GM18502 (cell line): Measurements from ENCODE around the gene IL13.
A peak's percentile ranks its signal among the peaks of the same experiment; 100 is the strongest.
"Not testable (repeated sequence)": the region's sequence is repeated elsewhere in the genome, so short reads cannot be mapped to it uniquely, and the experiment has no call there.

ENCODE experiments used
- ATAC-seq: cut with Tn5 transposase; IDR thresholded peaks from one replicate; pipeline ENCODE4 v1.9.1; 2021; ENCODE audit warnings: mild to moderate bottlenecking; ENCODE audit not compliant: unreplicated experiment, poor library complexity

The IL13 gene

DNA sequence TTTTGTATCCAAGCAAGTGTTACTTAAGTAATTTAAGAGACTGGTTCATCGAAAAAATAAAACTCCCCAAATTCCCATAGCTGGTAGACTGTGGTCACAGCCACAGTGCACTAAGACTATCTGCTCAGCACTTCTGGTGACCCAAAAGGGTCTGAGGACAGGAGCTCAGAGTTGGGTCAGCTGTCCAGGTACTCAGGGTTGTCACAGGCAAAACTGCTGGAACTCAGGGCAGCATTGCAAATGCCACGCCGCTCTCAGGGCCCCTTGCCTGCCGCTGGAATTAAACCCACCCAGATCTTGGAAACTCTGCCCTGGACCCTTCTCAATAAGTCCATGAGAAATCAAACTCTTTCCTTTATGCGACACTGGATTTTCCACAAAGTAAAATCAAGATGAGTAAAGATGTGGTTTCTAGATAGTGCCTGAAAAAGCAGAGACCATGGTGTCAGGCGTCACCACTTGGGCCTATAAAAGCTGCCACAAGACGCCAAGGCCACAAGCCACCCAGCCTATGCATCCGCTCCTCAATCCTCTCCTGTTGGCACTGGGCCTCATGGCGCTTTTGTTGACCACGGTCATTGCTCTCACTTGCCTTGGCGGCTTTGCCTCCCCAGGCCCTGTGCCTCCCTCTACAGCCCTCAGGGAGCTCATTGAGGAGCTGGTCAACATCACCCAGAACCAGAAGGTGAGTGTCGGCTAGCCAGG, at the start of gene IL13:
TSS of gene IL13 (plus strand) at position 498 of the 705 bp plus-strand sequence. CDS start at position 512, 14 bp downstream.
- ATAC-seq: no peak

DNA sequence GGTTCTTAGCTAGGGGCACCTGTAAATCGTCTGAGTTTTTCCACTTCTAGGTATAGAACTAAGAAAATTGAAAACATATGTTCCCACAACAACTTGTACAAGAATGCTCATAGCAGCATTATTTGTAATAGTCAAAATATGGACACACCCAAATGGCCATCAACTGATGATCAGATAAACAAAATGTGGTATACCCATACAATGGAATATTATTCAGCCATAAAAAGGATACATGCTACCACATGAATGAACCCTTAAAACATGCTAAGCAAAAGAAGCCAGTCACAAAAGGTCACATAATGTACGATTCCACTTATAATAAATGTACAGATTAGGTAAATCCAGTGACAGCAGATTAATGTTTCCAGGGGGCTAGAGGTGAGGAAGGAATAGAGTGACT, 46.0 kb upstream of the IL13 start:
- ATAC-seq: no peak

DNA sequence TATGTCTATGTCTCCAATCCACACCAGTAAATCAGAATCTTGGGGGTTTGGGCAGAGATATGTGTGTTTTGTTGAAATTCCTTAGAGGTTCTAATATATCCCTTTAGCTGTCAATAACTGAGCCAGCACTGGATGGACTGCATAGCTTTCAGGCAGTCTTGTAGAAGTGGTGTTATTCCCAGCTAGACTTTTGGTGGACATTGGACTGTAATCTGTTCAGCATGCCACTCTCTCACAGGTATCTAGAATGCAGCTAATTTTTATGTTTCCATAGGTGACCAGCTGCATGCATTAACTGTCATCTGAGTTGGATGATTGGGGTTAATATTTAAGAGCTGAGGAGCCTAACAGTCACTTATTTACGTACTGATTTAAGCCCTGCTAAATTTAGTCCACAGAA, 45.1 kb upstream of the IL13 start:
- ATAC-seq: no peak

DNA sequence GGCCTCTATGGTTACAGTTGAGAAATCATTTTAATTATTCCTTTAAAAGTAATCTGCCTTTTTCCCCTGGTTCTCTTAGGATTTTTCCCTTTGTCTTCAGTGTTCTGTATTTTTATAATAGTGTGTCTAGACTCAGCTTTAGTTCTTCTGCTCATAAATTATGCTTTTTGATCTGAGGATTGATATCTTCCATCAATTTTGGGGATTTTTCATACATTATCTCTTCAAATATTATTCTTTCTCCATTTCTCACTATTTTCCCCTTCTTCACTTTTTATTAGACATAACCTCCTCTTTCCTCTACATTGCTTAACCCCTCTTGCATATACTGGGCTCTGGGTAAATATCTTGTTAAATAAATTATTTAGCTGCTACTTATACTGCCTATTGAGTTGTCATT, 36.3 kb upstream of the IL13 start:
- ATAC-seq: no peak

DNA sequence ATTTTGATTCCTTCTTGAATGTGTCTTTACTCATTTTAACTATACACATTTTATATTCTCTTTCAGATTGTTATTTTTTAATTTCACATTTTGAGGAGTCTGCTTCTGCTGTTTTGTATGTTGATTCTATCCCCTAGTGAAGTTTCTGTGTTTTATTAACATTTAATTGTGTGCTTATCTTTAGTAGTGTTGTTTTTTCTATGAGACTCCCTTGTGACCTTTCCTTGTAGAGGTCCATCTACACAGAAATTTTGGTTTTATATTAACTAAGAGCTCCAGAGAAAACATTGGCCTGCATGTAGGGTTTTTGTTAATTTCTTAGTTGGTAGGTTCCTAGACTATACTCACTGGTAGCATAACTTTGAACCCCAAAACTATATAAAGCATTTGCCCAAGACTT, 35.4 kb upstream of the IL13 start:
- ATAC-seq: no peak

DNA sequence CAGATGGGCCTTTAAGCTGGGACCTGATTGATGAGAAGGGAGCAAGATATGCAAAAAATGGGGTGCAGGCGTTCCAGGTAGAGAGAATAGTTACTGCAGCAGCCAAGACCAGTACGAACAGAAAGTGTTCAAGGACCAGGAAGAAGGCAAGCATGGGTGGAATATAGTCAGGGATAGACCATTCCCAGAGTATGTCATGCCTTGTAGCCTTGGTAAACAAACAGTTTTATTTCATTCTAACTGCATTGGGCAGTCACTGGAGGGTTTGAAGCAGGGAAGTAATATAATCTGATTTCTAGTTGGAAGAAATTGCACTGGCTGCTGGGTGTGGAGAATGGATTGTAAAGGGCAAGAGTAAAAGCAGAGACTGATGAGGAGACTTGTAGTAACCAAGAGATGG, 30.5 kb upstream of the IL13 start:
- no peak for ATAC-seq

DNA sequence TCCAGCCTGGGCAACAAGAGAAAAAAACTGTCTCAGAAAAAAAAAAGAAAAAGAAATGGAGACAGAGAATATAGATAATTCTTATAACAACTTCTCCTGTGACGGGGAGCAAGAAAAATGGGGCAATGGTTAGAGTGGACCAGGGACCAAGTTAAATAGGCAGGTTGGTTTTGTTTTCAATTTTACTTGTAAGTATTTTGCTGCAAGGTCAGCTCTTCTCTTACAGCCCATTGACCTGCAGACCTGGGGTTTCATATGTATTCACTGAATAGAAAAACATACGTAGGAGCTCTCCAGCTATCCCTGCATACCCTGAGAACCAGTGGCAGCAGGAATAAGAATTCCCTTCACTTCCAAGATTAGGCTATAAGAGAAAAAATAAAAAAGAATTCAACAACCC, 29.2 kb upstream of the IL13 start:
- peak; percentile 36 for ATAC-seq

DNA sequence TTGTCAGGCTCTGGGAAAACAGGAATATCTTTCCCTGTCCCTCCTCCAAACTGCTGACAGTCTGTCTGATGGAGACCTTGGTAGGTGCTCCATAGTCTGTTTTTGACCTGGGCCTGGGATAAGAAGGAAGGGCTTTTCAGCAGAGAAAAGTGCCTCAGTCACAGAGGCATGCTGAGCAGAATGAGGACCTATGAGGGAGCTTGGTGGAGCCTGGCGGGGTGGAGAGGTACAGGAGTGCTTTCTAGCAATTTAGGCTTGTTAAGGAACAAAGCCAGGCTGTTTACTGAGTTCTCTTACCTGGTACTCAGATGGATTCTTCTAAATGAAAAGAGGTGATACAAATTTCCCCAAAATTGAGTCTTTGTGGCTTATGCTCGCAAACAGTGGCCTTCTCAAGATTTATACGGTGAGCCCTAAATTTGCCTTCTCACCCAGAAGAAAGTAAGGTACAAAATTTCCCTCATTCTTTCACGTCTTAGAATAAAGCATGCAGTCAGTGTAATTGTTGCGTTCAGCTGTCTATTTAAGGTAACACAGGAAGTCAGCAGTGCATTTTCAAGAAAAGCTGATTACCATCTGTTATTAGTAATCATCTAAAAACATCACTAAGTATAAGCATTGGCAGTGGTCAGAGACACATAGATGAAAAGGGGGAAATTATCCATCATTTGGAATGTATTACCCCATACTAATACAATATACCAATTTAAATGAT, 28.6 kb upstream of the IL13 start:
- ATAC-seq: peak; percentile 78

DNA sequence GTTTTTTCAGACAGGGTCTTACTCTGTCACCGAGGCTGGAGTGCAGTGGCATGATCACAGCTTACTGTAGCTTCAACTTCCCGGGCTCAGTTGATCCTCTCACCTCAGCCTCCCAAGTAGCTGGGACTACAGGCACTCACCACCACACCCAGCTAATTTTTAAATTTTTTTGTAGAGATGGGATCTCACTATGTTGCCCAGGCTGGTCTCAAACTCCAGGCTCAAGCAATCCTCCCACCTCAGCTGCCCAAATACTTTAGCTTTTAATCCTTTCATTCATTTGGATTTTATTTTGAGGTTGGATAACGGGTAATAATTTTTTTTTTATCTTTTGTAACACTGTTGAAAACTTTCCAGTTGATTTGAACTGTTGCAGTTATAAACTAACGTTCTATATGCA, 24.4 kb upstream of the IL13 start:
- ATAC-seq: not testable (repeated sequence)

DNA sequence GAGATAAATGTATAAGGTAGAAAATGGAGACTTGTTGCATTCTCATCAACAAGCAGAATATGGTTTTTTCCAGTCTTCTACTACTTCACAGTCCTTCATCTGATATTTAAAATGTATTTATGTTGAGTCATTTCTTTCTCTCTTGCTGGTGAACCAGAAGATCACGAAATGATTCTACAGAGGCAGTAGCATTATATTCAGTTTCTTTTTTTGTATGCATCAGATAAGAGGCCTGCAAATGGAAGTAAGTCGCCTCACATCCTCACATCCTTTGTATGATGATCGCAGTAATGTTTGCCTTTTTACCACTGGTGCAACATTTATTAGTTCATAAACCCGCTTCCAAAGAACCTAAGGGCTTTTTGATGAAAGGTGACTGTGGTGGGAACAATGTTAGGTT, 22.1 kb upstream of the IL13 start:
- ATAC-seq: peak; percentile 54

DNA sequence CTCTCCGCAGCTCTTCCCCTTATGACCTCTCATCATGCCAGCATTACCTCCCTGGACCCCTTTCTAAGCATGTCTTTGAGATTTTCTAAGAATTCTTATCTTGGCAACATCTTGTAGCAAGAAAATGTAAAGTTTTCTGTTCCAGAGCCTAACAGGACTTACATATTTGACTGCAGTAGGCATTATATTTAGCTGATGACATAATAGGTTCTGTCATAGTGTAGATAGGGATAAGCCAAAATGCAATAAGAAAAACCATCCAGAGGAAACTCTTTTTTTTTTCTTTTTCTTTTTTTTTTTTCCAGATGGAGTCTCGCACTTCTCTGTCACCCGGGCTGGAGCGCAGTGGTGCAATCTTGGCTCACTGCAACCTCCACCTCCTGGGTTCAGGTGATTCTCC, 20.7 kb upstream of the IL13 start:
- ATAC-seq: no peak

DNA sequence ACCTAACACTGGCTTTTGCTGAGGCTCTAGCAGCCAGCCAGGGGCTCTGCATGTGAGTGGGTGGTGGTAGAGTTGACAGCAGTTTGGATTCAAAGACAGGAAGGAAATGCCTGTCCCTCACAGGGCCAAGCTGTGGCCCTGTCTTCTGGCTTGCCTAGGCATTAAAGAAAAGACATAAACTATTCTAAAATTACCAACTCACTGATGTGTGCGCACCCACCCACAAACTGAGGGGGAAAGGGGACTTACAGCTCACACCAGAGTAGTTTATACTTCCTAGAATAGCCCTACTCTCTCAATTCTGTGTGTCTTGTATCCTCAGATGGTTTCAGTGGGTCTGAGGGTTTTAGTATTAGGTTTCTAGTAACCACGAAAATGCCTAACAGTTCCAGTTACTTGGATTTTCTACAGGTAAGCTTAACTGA, 18.3 kb upstream of the IL13 start:
- peak; percentile 72 for ATAC-seq

DNA sequence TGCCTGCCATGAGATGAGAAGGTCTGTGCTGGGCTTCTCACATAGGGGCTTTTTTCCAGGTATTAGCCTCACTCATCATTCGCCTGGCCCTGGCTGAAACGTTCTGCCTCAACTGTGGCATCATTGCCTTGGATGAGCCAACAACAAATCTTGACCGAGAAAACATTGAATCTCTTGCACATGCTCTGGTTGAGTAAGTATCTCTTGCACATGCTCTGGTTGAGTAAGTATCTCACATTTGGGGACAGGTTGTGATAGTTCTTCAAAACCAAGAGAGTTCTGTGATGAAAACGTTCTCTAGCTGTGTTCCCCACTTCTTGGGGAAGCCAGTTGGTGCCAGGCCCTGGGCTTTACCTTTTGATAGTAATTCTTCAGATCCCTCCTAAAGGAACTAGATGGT, 17.4 kb upstream of the IL13 start:
- no peak for ATAC-seq

DNA sequence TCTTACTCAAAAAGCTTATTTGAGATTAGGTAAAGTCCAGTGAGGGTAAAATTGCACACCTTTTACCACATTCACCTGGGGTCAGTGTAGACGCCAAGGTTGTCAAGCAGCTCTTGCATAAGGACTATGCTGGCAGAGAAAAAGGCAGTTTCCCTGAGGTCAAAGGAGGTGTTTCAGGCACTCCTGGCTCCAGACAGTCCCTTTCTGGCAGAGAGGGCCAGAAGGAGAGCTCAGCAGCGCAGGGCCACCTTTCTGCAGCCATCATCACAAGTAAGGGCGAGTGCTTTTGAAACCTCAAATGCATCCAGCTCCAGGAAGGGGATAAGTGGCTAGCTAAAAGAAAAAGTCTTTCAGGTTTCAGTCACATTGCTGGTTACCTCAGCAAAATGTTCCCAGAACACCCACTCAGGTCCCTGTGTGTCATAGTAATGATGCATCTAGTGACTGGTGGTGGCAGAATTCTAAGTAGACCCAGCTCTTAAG, 16.7 kb upstream of the IL13 start:
- ATAC-seq: no peak

DNA sequence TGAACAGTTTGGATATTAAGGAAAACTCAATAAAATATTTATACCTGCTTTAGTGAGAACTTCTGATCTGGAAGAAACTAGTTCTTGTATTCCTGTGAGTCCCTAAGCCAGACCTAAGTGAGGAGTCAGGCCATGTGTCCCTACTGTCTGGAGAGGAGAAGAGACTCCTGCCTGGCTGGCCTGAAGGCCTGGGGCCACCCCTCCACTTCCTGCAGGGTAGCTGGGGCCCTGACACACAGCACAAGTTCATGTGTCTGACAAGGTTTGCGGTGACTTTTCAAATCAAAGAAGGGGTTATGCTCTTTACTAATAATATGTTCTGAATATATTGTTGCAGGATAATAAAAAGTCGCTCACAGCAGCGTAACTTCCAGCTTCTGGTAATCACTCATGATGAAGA, 16.1 kb upstream of the IL13 start:
- no peak for ATAC-seq

DNA sequence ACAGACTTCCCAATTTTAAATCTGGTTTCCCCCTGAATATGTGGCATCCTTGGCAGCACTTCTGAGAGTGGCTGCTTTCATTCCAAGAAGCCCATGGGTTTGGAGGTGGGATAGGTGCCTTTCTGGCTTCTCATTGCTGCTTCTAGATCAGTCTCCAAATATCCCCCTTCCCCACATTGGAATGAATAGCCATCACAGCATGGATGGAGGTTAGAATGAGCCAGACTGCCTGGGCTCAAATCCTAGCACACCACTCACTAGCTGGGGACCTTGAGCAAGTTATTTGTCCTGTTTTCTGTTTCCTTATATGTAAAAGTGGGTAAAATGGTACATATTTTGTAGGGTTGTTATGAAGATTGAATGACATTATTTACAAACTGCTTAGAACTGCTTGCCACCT, 13.8 kb upstream of the IL13 start:
- no peak for ATAC-seq

DNA sequence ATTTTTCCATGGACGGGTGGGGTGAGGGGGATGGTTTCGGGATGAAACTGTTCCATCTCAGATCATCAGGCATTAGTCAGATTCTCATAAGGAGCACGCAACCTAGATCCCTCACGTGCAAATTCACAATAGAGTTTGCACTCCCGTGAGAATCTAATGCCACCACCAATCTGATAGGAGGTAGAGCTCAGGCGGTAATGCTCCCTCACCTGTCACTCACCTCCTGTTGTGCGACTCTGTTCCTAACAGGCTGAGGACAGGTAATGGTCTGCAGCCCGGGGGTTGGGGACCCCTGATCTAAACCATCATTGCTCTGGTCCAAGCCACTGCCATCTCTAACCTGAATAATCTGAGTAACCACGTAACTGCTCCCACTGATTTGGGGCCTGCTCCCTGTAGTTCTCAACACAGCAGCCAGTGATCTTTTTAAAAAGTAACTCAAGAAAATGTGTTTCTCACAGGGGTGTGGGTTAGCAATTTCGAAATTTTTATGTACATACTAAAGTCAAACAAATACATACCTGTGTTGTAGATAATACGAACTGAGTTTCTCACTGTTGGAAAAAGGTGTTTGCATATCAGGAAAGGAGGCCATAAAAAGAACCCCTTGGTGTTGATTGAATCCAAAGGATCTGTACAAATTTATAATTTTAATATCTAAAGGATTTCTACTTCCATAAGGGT, 11.2 kb upstream of the IL13 start:
- ATAC-seq: no peak

DNA sequence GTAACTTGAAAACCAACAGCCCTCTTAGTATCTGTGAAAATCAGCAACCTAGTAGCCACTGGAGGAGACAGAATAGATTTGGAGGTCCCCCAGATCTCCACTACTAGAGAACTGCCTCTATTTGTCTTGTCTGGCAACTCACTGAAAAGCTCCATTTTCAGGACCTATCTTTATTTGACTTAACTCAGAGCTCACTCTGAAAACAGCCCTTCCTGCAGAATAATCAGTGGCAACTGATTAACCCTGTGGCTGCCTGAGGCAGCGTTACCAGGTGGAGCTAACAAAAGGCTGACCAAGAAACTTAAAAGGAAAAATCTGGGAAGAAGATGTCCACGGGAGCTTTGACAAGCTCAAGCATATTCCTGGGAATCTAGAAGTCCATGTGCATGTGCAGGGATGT, 10.5 kb upstream of the IL13 start:
- no peak for ATAC-seq

DNA sequence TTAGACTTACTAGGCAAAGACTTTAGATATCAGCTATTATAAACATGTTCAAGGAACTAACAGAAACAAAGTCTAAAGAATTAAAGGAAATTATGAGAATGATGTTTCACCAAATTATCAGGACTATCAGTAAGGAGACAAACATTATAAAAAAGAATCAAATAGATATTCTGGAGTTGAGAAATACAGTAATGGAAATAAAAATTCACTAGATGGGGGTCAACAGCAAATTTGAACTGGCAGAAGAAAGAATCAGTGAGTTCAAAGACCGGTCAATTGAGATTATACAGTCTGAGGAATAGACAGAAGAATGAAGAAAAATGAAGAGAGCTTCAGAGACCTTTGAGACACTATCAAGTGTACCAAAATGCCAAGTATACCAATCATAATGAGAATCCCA, 9.6 kb upstream of the IL13 start:
- no peak for ATAC-seq

DNA sequence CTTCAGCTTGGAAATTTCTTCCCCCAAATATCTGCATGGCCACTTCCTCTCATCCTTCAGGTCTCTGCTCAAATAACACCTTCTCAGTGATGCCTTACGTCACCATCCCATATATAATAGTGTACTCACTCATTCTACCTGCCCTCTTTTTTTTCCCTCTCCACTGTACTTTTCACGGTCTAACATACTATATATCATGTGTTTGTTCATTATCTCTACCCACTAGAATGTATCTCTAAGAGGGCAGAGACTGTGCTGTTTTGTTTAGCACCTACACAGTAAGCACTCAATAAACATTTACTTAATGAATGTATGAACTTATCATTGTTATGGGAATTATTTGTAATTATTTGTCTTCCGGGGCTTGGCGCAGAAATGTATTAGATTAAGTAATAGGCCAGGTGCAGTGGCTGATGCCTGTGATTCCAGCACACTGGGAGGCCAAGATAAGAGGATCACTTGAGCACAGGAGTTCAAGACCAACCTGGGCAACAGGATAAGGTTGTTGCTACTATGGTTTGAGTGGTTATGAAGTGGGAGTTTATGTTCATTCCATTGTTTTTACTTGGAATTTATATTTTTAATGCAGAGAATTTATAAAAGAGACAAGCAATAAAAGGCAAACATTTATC, 6.0 kb upstream of the IL13 start:
- no peak for ATAC-seq

DNA sequence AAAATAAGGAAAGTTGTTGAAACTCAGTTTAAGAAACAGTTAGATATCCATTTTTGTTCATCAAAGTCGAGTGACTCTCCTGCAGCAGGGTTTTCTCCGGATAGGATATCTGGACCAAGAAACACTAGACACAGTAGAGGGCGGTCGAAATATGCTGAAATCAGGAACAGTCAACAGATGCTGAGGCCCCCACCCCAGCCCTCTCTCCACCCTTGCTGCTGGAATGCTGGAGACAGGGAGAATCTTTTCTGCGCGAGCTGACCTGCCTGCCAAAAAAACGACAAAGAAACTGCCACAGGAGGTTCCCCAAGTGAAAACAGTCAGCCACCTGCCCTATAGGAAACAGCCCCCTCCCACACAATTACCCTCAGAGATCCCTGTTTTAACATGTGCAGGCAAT, 4.3 kb upstream of the IL13 start:
- ATAC-seq: no peak
